Upper lobe of left lung (tissue), 6 donors: ENCODE measurements around the gene TMEM101. TPM values are rescaled to one million over a fixed set of nuclear protein-coding genes. Genes with fewer than 3 reads are reported as not detected.
"Not testable (repeated sequence)": the region's sequence is repeated elsewhere in the genome, so short reads cannot be mapped to it uniquely, and the experiment has no call there.

Experiments
- ATAC-seq, 2 donors: fragments of 200-7000 bp; cut with Tn5 transposase; one replicate each; pipeline ENCODE4 v1.9.1; 2022; ENCODE audit warnings: mild to moderate bottlenecking in 2 of 2, moderate library complexity in 2 of 2; ENCODE audit not compliant: low FRiP score in 2 of 2
- DNase-seq, 2 donors: peaks; one replicate each; pipeline ENCODE4 v3.0.0-alpha.2; 2019 to 2020
- H3K27ac ChIP-seq, 4 donors: fragments of 200-600 bp; sonication (generic); one replicate each; pipeline ENCODE4 v1.5.1; 2016 to 2019
- H3K27me3 ChIP-seq, 4 donors: fragments of 200-600 bp; sonication (generic); one replicate each; pipeline ENCODE4 v1.5.1; 2017 to 2019
- H3K36me3 ChIP-seq, 4 donors: fragments of 200-600 bp; sonication (generic); one replicate each; pipeline ENCODE4 v1.5.1; 2016 to 2019
- H3K4me1 ChIP-seq, 4 donors: fragments of 200-600 bp; sonication (generic); one replicate each; pipeline ENCODE4 v1.5.1; 2018 to 2019
- H3K4me3 ChIP-seq, 4 donors: fragments of 200-600 bp; sonication (generic); one replicate each; pipeline ENCODE4 v1.5.1; 2017 to 2019; ENCODE audit warnings: mild to moderate bottlenecking in 2 of 4, moderate library complexity in 1 of 4
- H3K9me3 ChIP-seq, 4 donors: fragments of 200-600 bp; sonication (generic); one replicate each; pipeline ENCODE4 v1.5.1; 2018 to 2019
- CTCF ChIP-seq, 6 experiments: fragments of 450-650 bp in 4 of 6; fragments of 200-600 bp in 2 of 6; sonication (generic) in 2 of 6; IDR thresholded peaks; one replicate each; pipeline ENCODE4 v1.5.1; 2016 to 2019; ENCODE audit warnings: antibody characterized with exemption in 6 of 6
- EP300 ChIP-seq, 4 donors: sonication (generic); formaldehyde crosslinking; IDR thresholded peaks; one replicate each; pipeline ENCODE4 v1.5.1; 2017; ENCODE audit warnings: antibody characterized with exemption in 4 of 4, control low read depth in 2 of 4
- POLR2A ChIP-seq, 4 donors: fragments of 450-650 bp; IDR thresholded peaks; one replicate each; pipeline ENCODE4 v1.5.1; 2016 to 2017; ENCODE audit warnings: antibody characterized with exemption in 4 of 4, mild to moderate bottlenecking in 2 of 4
- POLR2AphosphoS5 ChIP-seq, 2 donors: sonication (generic); formaldehyde crosslinking; IDR thresholded peaks; one replicate each; pipeline ENCODE4 v1.5.1; 2017; ENCODE audit warnings: antibody characterized with exemption in 2 of 2
- WGBS, 2 donors: methylation state at CpG; one replicate each; pipeline ENCODE4 v1.1.5; 2017 to 2018; 5-methylcytosine and 5-hydroxymethylcytosine counted together
- total RNA-seq, 6 donors: library from RNA; depleted of rRNA in 4 of 6; stranded (reverse); fragments of >200 nt in 4 of 6; gene quantifications; one replicate each; pipeline versions ENCODE4 v1.1.0 to v1.2.1, GENCODE V29; 2016 to 2021
- donor health status: DM: no; HTN: no; CAD: no; lungs with moderate emphysema.
- donor health status: DM: no; HTN: yes; CAD: no; lungs with severe emphysema.

The TMEM101 gene
- total RNA-seq, 6 donors from 2014 or later: 10.5 to 36.9 (median 29.1) TPM

DNA sequence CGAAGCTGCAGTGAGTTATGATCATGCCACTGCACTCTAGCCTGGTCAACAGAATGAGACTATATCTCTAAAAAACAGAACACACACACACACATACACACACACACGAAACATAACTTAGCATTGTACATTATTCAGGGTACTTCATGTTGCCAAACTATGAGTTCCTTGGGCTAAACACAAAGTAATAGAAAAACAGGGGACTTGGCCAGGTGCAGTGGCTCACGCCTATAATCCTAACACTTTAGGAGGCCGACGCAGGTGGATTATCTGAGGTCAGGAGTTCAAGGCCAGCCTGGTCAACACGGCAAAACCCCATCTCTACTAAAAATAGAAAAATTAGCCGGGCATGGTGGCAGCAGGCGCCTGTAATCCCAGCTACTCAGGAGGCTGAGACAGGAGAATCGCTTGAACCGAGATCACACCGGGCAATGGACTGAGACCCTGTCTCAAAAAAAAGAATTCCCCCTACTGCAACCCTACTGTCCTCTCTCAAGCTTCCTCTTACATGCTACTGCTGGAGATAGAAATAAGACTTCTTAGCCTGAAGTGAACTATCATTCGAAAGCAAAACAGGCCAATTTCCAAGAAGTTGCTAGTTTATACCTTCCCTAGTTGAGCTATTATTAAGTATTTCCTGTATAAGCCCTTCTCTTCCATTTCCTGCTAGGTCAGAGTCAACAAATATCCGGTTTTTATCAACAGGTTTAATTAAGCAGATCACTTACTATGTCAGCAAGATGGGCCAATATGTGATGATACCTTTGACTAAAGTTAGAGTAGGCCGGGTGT is 44.5 kb upstream of the TMEM101 start:
- DNase-seq (no peak), ATAC-seq (no peak)
- peaks cover 6 to 83% (median 34%) of the 10 kb centered on the region in 4 donors for H3K36me3 ChIP-seq
- H3K27me3 ChIP-seq: no peaks in the 10 kb centered on the region
- 85 to 88% methylated on average over 14 of the region's 14 CpGs for WGBS, 2 donors
- TF ChIP-seq POLR2AphosphoS5 (IDR thresholded peaks at IDR 0.05): no peak
- TF ChIP-seq EP300 (IDR thresholded peaks at IDR 0.05): no peak
- TF ChIP-seq POLR2A (IDR thresholded peaks at IDR 0.05): no peak
- no peak for TF ChIP-seq CTCF (IDR thresholded peaks at IDR 0.05)
- no peak overlapping the region for H3K27ac ChIP-seq
- no peak overlapping the region for H3K4me3 ChIP-seq
- H3K4me1 ChIP-seq: peaks cover 0 to 2% (median 0%) of the 10 kb centered on the region in 4 donors
- no peaks in the 10 kb centered on the region for H3K9me3 ChIP-seq

- Histone ChIP-seq H3K36me3 (peaks cover 22 to 87% (median 46%) of the 10 kb centered on the region in 4 donors), H3K4me1 (peaks cover 3 to 16% (median 6%) of the 10 kb centered on the region in 4 donors), H3K27ac (no peak overlapping the region), H3K27me3 (no peaks in the 10 kb centered on the region), H3K9me3 (no peaks in the 10 kb centered on the region), H3K4me3 (no peak overlapping the region)
- WGBS, 2 donors: 49 to 58% methylated on average over 3 of the region's 3 CpGs
- DNase-seq (no peak), ATAC-seq (no peak)
- TF ChIP-seq CTCF (IDR thresholded peaks at IDR 0.05) (no peak), EP300 (IDR thresholded peaks at IDR 0.05) (no peak), POLR2AphosphoS5 (IDR thresholded peaks at IDR 0.05) (no peak), POLR2A (IDR thresholded peaks at IDR 0.05) (no peak)
Observed at GRCh38 chr17:44053125-44053872, 38.5 kb upstream of the TMEM101 start.

GRCh38 chr17:44049294-44050060 is 34.7 kb upstream of the TMEM101 start:
- DNase-seq: no peak
- 94 to 95% methylated on average over 8 of the region's 9 CpGs for WGBS, 2 donors
- H3K27me3 ChIP-seq: no peaks in the 10 kb centered on the region
- H3K36me3 ChIP-seq: peaks cover 22 to 79% (median 40%) of the 10 kb centered on the region in 4 donors
- TF ChIP-seq CTCF (IDR thresholded peaks at IDR 0.05) (no peak), EP300 (IDR thresholded peaks at IDR 0.05) (no peak), POLR2AphosphoS5 (IDR thresholded peaks at IDR 0.05) (no peak), POLR2A (IDR thresholded peaks at IDR 0.05) (no peak)
- H3K27ac ChIP-seq: no peak overlapping the region
- peaks cover 5 to 17% (median 9%) of the 10 kb centered on the region in 4 donors for H3K4me1 ChIP-seq
- H3K9me3 ChIP-seq: no peaks in the 10 kb centered on the region
- ATAC-seq: no peak
- H3K4me3 ChIP-seq: no peak overlapping the region

- H3K36me3 ChIP-seq: peaks cover 15 to 53% (median 31%) of the 10 kb centered on the region in 4 donors
- H3K4me3 ChIP-seq, ATAC-seq, H3K27ac ChIP-seq, DNase-seq, H3K9me3 ChIP-seq, H3K27me3 ChIP-seq: not testable (repeated sequence)
- peaks cover 16 to 22% (median 21%) of the 10 kb centered on the region in 4 donors for H3K4me1 ChIP-seq
- 99% methylated on average over 7 of the region's 7 CpGs for WGBS, 2 donors
Observed at GRCh38 chr17:44046893-44047292, 32.1 kb upstream of the TMEM101 start.

DNA sequence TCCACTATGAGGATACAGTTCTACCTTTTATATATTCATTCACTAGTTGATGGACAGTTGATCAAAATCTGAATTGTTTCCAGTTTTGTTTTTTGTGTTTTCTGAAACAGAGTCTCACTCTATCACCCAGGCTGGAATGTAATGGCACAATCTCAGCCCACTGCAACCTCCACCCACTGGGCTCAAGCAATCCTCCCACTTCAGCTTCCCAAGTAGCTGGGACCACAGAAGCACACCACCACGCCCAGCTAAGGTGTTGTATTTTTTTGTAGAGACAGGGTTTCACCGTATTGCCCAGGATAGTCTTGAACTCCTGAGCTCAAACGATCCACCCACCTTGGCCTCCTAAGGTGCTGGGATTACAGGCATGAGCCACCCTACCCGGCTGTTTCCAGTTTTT is 30.7 kb upstream of the TMEM101 start:
- ATAC-seq (no peak), DNase-seq (no peak)
- H3K4me1 ChIP-seq: peaks cover 28 to 35% (median 31%) of the 10 kb centered on the region in 4 donors
- 80 to 91% methylated on average over 4 of the region's 4 CpGs for WGBS, 2 donors
- H3K4me3 ChIP-seq: no peak overlapping the region
- H3K9me3 ChIP-seq: no peaks in the 10 kb centered on the region
- H3K36me3 ChIP-seq: peaks cover 9 to 39% (median 17%) of the 10 kb centered on the region in 4 donors
- TF ChIP-seq POLR2AphosphoS5 (IDR thresholded peaks at IDR 0.05): no peak
- H3K27me3 ChIP-seq: no peaks in the 10 kb centered on the region
- no peak overlapping the region for H3K27ac ChIP-seq
